Esophagus muscularis mucosa (tissue), 4 donors: ENCODE data around the gene TMEM117.

ENCODE experiments used
- CTCF ChIP-seq, 3 experiments: fragments of 200-600 bp in 2 of 3; fragments of 450-650 bp in 1 of 3; sonication (generic) in 2 of 3; IDR thresholded peaks; one replicate each; pipeline ENCODE4 v1.5.1; 2017 to 2019; ENCODE audit warnings: antibody characterized with exemption in 3 of 3, mild to moderate bottlenecking in 2 of 3, moderate library complexity in 1 of 3
- EP300 ChIP-seq: sonication (generic); formaldehyde crosslinking; IDR thresholded peaks from one replicate; pipeline ENCODE4 v1.6.1; 2017; ENCODE audit warnings: antibody characterized with exemption
- POLR2AphosphoS5 ChIP-seq, 2 donors: sonication (generic); formaldehyde crosslinking; IDR thresholded peaks; one replicate each; pipeline ENCODE4 v1.6.1; 2017; ENCODE audit warnings: antibody characterized with exemption in 2 of 2

- TF ChIP-seq POLR2AphosphoS5 (IDR thresholded peaks at IDR 0.05) (no peak), CTCF (IDR thresholded peaks at IDR 0.05) (no peak), EP300 (no peak)
These were observed 357.4 kb downstream of the TMEM117 start for GRCh38 chr12:44193281-44193680.
